ENCODE results near the gene MAPK14.
"Not testable (repeated sequence)": the region's sequence is repeated elsewhere in the genome, so short reads cannot be mapped to it uniquely, and the experiment has no call there.

The MAPK14 gene

DNA sequence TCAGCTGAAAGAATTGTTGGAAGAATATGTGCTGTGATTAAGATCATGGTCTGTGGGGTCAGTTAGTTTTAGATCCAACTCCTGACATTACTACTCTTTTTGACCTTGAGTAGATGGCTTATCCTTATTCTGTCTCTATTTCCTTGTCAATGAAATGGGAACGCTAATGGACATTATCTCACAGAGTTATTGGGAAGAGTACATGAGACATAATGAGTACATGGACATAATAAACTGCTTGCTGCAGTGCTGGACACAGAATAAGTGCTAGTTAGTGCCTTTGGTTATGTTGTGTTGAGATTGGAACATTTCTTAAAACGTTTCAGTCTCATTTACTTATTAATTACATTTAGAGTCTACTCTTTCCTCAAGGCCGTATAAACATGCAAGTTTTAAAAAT is 42.6 kb downstream of the MAPK14 start:
- no peak for DNase-seq

DNA sequence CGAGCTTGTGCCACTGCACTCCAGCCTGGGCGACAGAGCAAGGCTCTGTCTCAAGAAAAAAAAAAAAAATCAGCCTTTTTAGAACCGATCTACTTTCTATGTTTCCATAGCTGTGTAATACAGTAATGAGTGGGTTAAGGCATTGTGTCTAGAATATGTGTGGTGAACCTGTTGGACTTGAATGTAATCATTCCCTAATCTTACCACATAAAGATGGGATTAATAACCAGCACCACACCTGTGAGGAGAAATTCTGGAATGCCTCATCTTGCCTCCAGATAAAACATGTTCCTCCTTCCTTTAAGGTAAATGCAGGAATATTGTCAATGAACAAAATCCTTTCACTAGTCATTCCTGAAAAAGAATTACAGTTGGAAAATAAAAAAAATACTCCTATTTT is 43.7 kb downstream of the MAPK14 start:
- DNase-seq: no peak

GRCh38 chr6:36071714-36072113 is 44.1 kb downstream of the MAPK14 start:
- no peak for DNase-seq

DNA sequence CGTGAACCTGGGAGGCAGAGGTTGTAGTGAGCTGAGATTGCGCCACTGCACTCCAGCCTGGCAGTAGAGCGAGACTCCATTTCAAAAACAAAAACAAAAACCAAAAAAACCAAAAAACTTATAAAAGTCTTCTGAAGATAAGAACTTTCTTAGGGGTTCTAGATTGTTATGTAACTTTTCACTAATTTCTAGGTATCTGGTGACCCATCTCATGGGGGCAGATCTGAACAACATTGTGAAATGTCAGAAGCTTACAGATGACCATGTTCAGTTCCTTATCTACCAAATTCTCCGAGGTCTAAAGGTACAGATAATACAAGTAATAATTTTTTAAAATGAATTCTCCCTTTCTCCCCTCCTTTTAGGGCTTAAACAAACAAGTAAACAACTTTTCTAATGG is 45.1 kb downstream of the MAPK14 start:
- no peak for DNase-seq

GRCh38 chr6:36073587-36073986 is 46.0 kb downstream of the MAPK14 start:
- no peak for DNase-seq

GRCh38 chr6:36075656-36076055 is 48.0 kb downstream of the MAPK14 start:
- peak; percentile 9 to 27 for DNase-seq

DNA sequence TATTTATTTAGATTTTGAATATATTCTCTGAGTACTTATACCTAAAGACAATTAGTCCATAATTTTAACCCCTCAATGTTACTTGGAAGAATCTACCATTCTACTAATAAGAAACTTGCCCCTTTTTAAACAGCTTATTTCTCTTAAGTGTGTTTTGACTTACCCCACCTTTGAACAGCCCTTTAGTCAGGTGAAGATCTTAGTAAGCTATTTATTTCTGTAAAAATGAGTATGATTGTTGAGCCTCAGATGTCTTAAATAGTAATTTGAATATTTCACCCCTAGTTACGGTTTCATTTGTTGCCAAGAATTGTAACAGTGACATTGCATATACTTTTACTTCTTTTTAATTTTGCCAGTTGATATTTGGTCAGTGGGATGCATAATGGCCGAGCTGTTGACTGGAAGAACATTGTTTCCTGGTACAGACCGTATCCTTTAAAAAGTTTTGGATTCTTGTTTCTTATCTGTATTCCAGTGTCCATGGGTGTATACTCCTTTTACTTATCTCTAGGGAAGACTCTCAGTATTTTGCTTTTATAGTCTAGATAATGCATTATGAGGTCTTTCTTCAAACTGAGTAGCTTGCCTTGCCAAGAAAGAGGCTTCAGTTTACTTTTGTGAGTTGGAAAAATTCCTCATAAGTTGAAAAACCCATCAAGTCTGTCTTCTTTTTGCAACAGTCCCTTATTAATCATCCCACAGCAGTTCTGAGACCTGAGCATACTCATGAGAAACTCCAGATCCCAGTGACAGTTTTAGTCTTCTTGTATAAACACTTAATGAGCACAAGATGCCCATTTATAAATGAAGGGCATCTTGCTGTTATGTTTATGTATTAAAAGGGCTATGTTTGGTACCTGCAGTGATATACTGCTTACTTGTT is 48.8 kb downstream of the MAPK14 start:
- no peak for DNase-seq

- no peak for DNase-seq
These were observed 50.6 kb downstream of the MAPK14 start for GRCh38 chr6:36078159-36078558.

- DNase-seq: no peak
These were observed 52.0 kb downstream of the MAPK14 start for GRCh38 chr6:36079601-36080000.

GRCh38 chr6:36082318-36082717 is 54.7 kb downstream of the MAPK14 start:
- DNase-seq: no peak

- DNase-seq: no peak
These were observed 55.8 kb downstream of the MAPK14 start for GRCh38 chr6:36083446-36083845.

DNA sequence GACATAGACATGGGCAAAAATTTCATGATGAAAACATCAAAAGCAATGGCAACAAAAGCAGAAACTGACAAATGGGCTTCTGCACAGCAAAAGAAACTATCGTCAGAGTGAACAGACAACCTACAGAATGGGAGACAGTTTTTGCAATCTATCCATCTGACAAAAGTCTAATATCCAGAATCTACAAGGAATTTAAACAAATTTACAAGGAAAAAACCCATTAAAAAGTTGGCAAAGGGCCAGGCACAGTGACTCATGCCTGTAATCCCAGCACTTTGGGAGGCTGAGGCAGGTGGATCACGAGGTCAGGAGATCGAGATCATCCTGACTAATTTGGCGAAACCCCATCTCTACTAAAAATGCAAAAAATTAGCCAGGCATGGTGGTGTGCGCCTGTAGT is 60.6 kb downstream of the MAPK14 start:
- DNase-seq: not testable (repeated sequence)

GRCh38 chr6:36089048-36089447 is 61.4 kb downstream of the MAPK14 start:
- no peak for DNase-seq

DNA sequence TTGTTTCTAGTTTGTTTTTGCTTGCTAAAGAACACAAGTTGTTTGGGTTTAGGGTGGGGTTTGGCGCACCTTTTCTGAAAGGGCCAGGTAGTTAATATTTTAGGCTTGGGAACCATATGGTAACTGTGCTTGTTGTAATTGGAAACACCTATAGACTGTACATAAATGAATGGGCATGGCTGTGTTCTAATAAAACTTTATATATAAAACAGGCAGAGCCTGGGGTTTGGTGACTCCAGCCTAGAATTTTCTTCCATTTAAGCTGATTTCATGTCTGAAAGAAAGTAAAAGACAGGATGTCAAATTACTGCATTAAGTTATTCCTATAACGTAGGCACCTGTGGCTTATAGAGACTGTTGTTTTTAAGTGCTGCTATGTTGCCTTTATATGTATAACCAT is 66.6 kb downstream of the MAPK14 start:
- DNase-seq: no peak

GRCh38 chr6:36094753-36095496 is 67.3 kb downstream of the MAPK14 start:
- peak; percentile 65 to 78 for DNase-seq

GRCh38 chr6:36095497-36096391 is 68.1 kb downstream of the MAPK14 start:
- DNase-seq: no peak

GRCh38 chr6:36098253-36098919 is 70.8 kb downstream of the MAPK14 start:
- peak in 1 of 2 experiments; percentile 15 for DNase-seq

GRCh38 chr6:36098920-36099647 is 71.5 kb downstream of the MAPK14 start:
- DNase-seq: peak; percentile 63

- DNase-seq: no peak
These were observed 72.4 kb downstream of the MAPK14 start for GRCh38 chr6:36099869-36100483.

- DNase-seq: no peak
These were observed 74.1 kb downstream of the MAPK14 start for GRCh38 chr6:36101691-36102090.

DNA sequence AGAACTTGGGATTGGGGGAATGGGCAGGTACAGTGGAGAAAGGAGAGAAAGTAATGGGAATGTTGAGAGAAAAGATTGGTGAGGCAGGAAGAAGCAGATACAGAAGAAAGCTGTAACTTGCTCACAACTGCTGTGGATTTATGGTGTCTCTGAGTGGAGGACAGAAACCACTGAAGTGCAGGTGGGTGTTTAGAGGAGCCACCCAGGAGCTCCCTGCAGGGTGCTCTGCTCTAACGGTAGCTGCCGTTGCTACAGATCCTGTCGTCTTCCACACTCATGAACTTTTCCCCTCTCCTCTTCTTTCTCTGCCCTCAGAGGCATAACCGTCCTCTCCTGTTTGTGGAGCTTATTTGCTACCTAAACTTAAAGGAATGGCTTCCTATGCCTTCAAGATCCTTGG is 75.2 kb downstream of the MAPK14 start:
- no peak for DNase-seq

All from Kasumi-1 (cell line).